B cell (primary cell): Measurements from ENCODE around the gene TMEM221. TPM values are rescaled to one million over a fixed set of nuclear protein-coding genes. Genes with fewer than 3 reads are reported as not detected.
A peak's percentile ranks its signal among the peaks of the same experiment; 100 is the strongest.

Source experiments
- ATAC-seq: fragments of 200-7000 bp; cut with Tn5 transposase; one replicate; pipeline ENCODE4 v1.10.0; 2021; ENCODE audit warnings: low read depth, mild to moderate bottlenecking, moderate number of reproducible peaks, moderate library complexity
- CTCF ChIA-PET: fragments of 350-600 bp; sonication (Branson Sonifier 250); formaldehyde crosslinking; loops from one replicate; lab custom pipeline; 2021; ENCODE audit warnings: antibody characterized with exemption, inconsistent platforms; lab: Charles Lee
- POLR2A ChIA-PET: fragments of 350-600 bp; sonication (Branson Sonifier 250); formaldehyde crosslinking; loops from one replicate; lab custom pipeline; 2021; ENCODE audit warnings: antibody characterized with exemption; lab: Charles Lee
- DNase-seq: peaks from one replicate; pipeline ENCODE4 v3.0.0; 2013
- H2AFZ ChIP-seq: 2 replicates; pipeline ENCODE4 v1.6.1; 2012; ENCODE audit warnings: mild to moderate bottlenecking, low read depth, low read length; ENCODE audit not compliant: insufficient read depth, poor library complexity, severe bottlenecking
- H3K27ac ChIP-seq, 2 donors: 1 replicate in 1 of 2; 2 replicates in 1 of 2; pipeline ENCODE4 v1.5.1; 2012 to 2013; ENCODE audit warnings: low read length in 2 of 2, mild to moderate bottlenecking in 2 of 2, moderate library complexity in 1 of 2
- H3K27me3 ChIP-seq, 4 experiments: fragments of 200-600 bp in 1 of 4; sonication (generic) in 1 of 4; replicated peaks in 1 of 4; 1 replicate in 2 of 4; 2 replicates in 2 of 4; pipeline versions ENCODE4 v1.6.1 to v1.7.0; 2013 to 2016; ENCODE audit warnings: low read length in 3 of 4, mild to moderate bottlenecking in 2 of 4, mixed read lengths in 1 of 4, moderate library complexity in 1 of 4; ENCODE audit not compliant: insufficient read depth in 4 of 4, control insufficient read depth in 3 of 4; ENCODE audit errors: control extremely low read depth in 1 of 4
- H3K36me3 ChIP-seq, 2 experiments: replicated peaks in 1 of 2; 1 replicate in 1 of 2; 2 replicates in 1 of 2; pipeline versions ENCODE4 v1.6.1 to v1.7.1; 2013; ENCODE audit warnings: low read length in 1 of 2; ENCODE audit not compliant: insufficient read depth in 2 of 2, control insufficient read depth in 1 of 2; ENCODE audit errors: control extremely low read depth in 1 of 2, extremely low read depth in 1 of 2
- H3K4me1 ChIP-seq, 2 donors: fragments of 200-600 bp in 1 of 2; sonication (generic) in 1 of 2; 1 replicate in 1 of 2; 2 replicates in 1 of 2; pipeline versions ENCODE4 v1.5.1 to v1.6.1; 2013 to 2017; ENCODE audit warnings: low read length in 2 of 2; ENCODE audit not compliant: control insufficient read depth in 2 of 2, insufficient read depth in 2 of 2
- H3K4me2 ChIP-seq: replicated peaks from 2 replicates; pipeline ENCODE3; 2012; ENCODE audit warnings: mild to moderate bottlenecking, low read depth, low read length; ENCODE audit not compliant: poor library complexity, severe bottlenecking
- H3K4me3 ChIP-seq, 5 experiments: fragments of 200-600 bp in 1 of 5; sonication (generic) in 1 of 5; 1 replicate in 3 of 5; 2 replicates in 2 of 5; pipeline versions ENCODE4 v1.5.1 to v1.7.0; 2011 to 2016; ENCODE audit warnings: low read length in 4 of 5, mild to moderate bottlenecking in 4 of 5, low read depth in 2 of 5, control low read depth in 1 of 5, moderate library complexity in 1 of 5; ENCODE audit not compliant: insufficient read depth in 1 of 5; ENCODE audit errors: control extremely low read depth in 1 of 5, extremely low read depth in 1 of 5
- H3K79me2 ChIP-seq: fragments of 200-600 bp; sonication (generic); one replicate; pipeline ENCODE4 v1.6.0; 2016; ENCODE audit warnings: low read length; ENCODE audit not compliant: control insufficient read depth, insufficient read depth
- H3K9ac ChIP-seq: fragments of 200-600 bp; sonication (generic); 2 replicates; pipeline ENCODE4 v1.6.1; 2017; ENCODE audit warnings: mild to moderate bottlenecking, low read length, moderate library complexity
- H3K9me3 ChIP-seq, 3 donors: one replicate each; pipeline versions ENCODE4 v1.6.1 to v1.7.1; 2013; ENCODE audit warnings: low read length in 2 of 3; ENCODE audit not compliant: control insufficient read depth in 2 of 3, insufficient read depth in 1 of 3; ENCODE audit errors: control extremely low read depth in 1 of 3
- H4K20me1 ChIP-seq: 2 replicates; pipeline ENCODE4 v1.6.0; 2012; ENCODE audit warnings: mild to moderate bottlenecking, low read length; ENCODE audit not compliant: insufficient read depth, control insufficient read depth, poor library complexity, severe bottlenecking
- H3K27ac Mint-ChIP-seq: one replicate; pipeline ENCODE4 v1.8.0; 2021; ENCODE audit warnings: mixed read lengths
- H3K27me3 Mint-ChIP-seq: one replicate; pipeline ENCODE4 v1.8.0; 2021; ENCODE audit warnings: mixed read lengths
- H3K4me1 Mint-ChIP-seq: one replicate; pipeline ENCODE4 v1.8.0; 2021; ENCODE audit warnings: mixed read lengths
- H3K4me3 Mint-ChIP-seq: one replicate; pipeline ENCODE4 v1.8.0; 2021; ENCODE audit warnings: mixed read lengths
- H3K9me3 Mint-ChIP-seq: one replicate; pipeline ENCODE4 v1.8.0; 2022; ENCODE audit warnings: mixed read lengths; ENCODE audit not compliant: insufficient read depth
- EZH2 ChIP-seq: IDR thresholded peaks from 2 replicates; pipeline ENCODE4 v1.6.1; 2012; ENCODE audit warnings: borderline replicate concordance, low read depth, mild to moderate bottlenecking, moderate library complexity, low read length; ENCODE audit not compliant: insufficient read depth, poor library complexity, severe bottlenecking
- WGBS: methylation state at CpG from one replicate; pipeline ENCODE4 v1.1.5; 2013; ENCODE audit warnings: missing lambda C conversion rate; ENCODE audit not compliant: insufficient coverage; 5-methylcytosine and 5-hydroxymethylcytosine counted together
- intact Hi-C: fragments of 100-400 bp; cut with micrococcal nuclease; formaldehyde crosslinking; loops from one replicate; pipeline ENCODE4 v1.10.0; 2022
- polyA plus RNA-seq: library from polyadenylated mRNA; depleted of rRNA; stranded (reverse); fragments of >200 nt; gene quantifications from 2 replicates; pipeline ENCODE4 v1.2.3, GENCODE V29; 2012
- total RNA-seq, 2 donors: library from RNA; stranded (reverse); fragments of 120-200 nt in 1 of 2; gene quantifications; 1 replicate in 1 of 2; 2 replicates in 1 of 2; pipeline versions ENCODE4 v1.2.3 to v1.2.4, GENCODE V29; 2013 to 2022
- TF ChIP-seq, protein P1 (sequence below): fragments of 200-600 bp; IDR thresholded peaks from one replicate; pipeline ENCODE4 v1.8.0; 2022; ENCODE audit warnings: antibody characterized with exemption, mild to moderate bottlenecking

TMEM221 gene
- total and polyA plus RNA-seq, 2 donors (not counting 1 experiment from before 2014, with no cell fraction given) = not detected

DNA sequence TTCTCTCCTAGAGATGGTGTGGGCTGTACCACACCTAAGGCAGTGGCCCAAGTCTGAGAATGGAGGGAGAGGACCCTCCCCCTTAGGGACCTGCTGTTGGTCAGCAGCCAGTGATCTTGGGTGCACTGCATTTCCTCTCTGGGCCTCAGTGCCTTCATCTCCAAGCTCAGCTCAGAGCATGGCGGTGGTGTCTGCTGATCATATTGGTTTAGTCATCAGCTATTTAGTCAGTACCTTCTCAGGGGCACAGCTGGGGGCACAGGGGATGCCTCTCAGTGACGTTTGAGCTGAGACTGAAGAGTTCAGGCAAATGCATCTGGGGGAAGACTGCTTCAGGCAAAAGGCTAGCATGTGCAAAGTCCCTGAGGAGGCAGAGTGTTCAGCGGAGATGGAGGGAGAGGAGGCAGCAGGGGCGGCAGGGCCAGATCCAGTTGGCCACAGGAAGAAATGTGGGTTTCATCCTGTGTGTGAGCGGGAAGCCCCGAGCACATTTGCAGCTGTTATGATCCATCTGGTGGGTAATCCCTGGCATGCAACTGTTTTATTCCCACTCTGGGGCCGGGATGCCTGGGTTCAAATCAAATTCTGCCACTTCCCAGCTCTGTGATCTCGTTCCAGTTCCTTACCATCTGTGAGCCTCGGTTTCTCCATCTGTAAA lies 47.3 kb upstream of the TMEM221 start:
- WGBS = 57% methylated on average over 9 of the region's 9 CpGs

GRCh38 chr19:17491287-17491686 lies 42.8 kb upstream of the TMEM221 start:
- Histone ChIP-seq H3K4me3 (no peak overlapping the region), H3K9ac (no peak overlapping the region), H3K4me1 (peaks cover 13 to 27% of the 10 kb centered on the region in 2 donors), H3K36me3 (no peaks in the 10 kb centered on the region), H3K27me3 (no peaks in the 10 kb centered on the region), H3K79me2 (peaks cover 5% of the 10 kb centered on the region), H2AFZ (no peak overlapping the region), H3K9me3 (no peaks in the 10 kb centered on the region), H3K4me2 (no peak overlapping the region), H4K20me1 (peaks cover under 1% of the 10 kb centered on the region), H3K27ac (no peak overlapping the region)
- Mint-ChIP-seq H3K27me3 (no peaks in the 10 kb centered on the region), H3K4me1 (peaks cover 19% of the 10 kb centered on the region), H3K27ac (no peak overlapping the region), H3K9me3 (no peaks in the 10 kb centered on the region), H3K4me3 (no peak overlapping the region)
- no peak for DNase-seq
- intact Hi-C loops = loop anchor here (10.0 kb wide), 1 partner anchor 64 kb away; the partner anchor contains the start of gene COLGALT1
- CTCF ChIA-PET = interaction anchor here (1.1 kb wide), 1 partner anchor 20 kb away, joined by 3 read pairs; no protein-coding TSS in a partner anchor
- WGBS = no CpG with 5 or more reads among the region's 5 CpGs
- ATAC-seq = no peak
- POLR2A ChIA-PET = no interaction called here
- TF ChIP-seq EZH2 = no peak
- TF ChIP-seq, protein P1, sequence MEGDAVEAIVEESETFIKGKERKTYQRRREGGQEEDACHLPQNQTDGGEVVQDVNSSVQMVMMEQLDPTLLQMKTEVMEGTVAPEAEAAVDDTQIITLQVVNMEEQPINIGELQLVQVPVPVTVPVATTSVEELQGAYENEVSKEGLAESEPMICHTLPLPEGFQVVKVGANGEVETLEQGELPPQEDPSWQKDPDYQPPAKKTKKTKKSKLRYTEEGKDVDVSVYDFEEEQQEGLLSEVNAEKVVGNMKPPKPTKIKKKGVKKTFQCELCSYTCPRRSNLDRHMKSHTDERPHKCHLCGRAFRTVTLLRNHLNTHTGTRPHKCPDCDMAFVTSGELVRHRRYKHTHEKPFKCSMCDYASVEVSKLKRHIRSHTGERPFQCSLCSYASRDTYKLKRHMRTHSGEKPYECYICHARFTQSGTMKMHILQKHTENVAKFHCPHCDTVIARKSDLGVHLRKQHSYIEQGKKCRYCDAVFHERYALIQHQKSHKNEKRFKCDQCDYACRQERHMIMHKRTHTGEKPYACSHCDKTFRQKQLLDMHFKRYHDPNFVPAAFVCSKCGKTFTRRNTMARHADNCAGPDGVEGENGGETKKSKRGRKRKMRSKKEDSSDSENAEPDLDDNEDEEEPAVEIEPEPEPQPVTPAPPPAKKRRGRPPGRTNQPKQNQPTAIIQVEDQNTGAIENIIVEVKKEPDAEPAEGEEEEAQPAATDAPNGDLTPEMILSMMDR = no peak

More for the DNA sequence above, 47.3 kb upstream of the TMEM221 start:
- H3K9ac ChIP-seq = no peak overlapping the region
- ATAC-seq (no peak), DNase-seq (no peak)
- ChIA-PET POLR2A (interaction anchor here (0.6 to 1.1 kb wide), 4 partner anchors 22 to 238 kb away, joined by 3 to 6 read pairs (median 4); a partner anchor contains a TSS), CTCF (interaction anchor here (0.5 to 7.4 kb wide), 35 partner anchors 9 to 437 kb away, joined by 3 to 79 read pairs (median 5); partner anchors contain the start of genes CCDC124 and RPL18A)
- intact Hi-C loops = loop anchor here (1.0 to 10.0 kb wide), 5 partner anchors 27 to 360 kb away; partner anchors contain the start of gene COLGALT1
- no peak overlapping the region for H2AFZ ChIP-seq
- H3K4me3 ChIP-seq = no peak overlapping the region
- Mint-ChIP-seq H3K27ac (no peak overlapping the region), H3K27me3 (no peaks in the 10 kb centered on the region), H3K9me3 (no peaks in the 10 kb centered on the region), H3K4me1 (peaks cover 25% of the 10 kb centered on the region), H3K4me3 (no peak overlapping the region)
- H3K4me2 ChIP-seq = peak overlapping the region; percentile 78
- peaks cover 0 to 5% of the 10 kb centered on the region in 2 experiments for H3K36me3 ChIP-seq
- H3K9me3 ChIP-seq = no peaks in the 10 kb centered on the region
- peaks cover 9% of the 10 kb centered on the region for H4K20me1 ChIP-seq
- H3K79me2 ChIP-seq = peaks cover 13% of the 10 kb centered on the region
- peaks cover 7 to 21% of the 10 kb centered on the region in 2 donors for H3K4me1 ChIP-seq
- H3K27ac ChIP-seq = no peak overlapping the region
- no peak for TF ChIP-seq EZH2
- TF ChIP-seq, protein P1 = no peak
- no peaks in the 10 kb centered on the region for H3K27me3 ChIP-seq
